GM12801 (cell line): ENCODE measurements around the gene SRRM2.

Experiments
- CTCF ChIP-seq: IDR thresholded peaks from one replicate; pipeline ENCODE4 v1.5.1; 2011; ENCODE audit warnings: control low read depth; ENCODE audit not compliant: insufficient read length; ENCODE audit errors: extremely low read depth

The SRRM2 gene

GRCh38 chr16:2752035-2752849 is at the start of gene SRRM2:
Gene SRRM2 (plus strand): TSS chr16:2752638. CDS start chr16:2756365, 3,727 bp downstream.
- no peak for TF ChIP-seq CTCF

- no peak for TF ChIP-seq CTCF
Measured at GRCh38 chr16:2702871-2703745, 49.3 kb upstream of the SRRM2 start.

- no peak for TF ChIP-seq CTCF
Measured at GRCh38 chr16:2704166-2704982, 48.1 kb upstream of the SRRM2 start.

GRCh38 chr16:2704983-2705275 is 47.5 kb upstream of the SRRM2 start:
- no peak for TF ChIP-seq CTCF

GRCh38 chr16:2705351-2705750 is 47.1 kb upstream of the SRRM2 start:
- TF ChIP-seq CTCF: no peak

GRCh38 chr16:2706085-2706484 is 46.4 kb upstream of the SRRM2 start:
- TF ChIP-seq CTCF: no peak
